C1 segment of cervical spinal cord (tissue), 14 donors: ENCODE measurements around the gene PRR36.

Source experiments
- DNase-seq, 14 donors: peaks; one replicate each; lab custom pipeline; 2025; lab: John Stamatoyannopoulos, UW

PRR36 gene

DNA sequence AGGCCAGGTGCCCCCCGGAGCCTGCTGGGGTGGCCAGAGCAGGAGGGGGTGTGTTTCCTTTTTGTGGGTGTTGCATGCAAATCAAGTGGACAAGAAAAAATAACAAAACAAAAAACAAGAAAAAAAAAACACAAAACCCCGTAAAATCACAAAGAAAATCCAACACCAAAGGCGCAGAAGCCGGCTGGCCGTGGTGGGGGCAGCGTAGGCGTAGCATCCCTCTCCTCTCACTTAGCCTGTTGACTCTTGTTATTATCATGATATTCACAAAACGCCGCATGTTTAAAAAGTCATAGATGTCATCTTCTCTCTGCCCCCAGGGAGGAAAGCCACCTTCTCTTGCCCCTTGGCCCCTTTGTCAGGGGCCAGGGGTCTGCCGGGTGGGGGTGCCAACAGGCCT, 39.5 kb upstream of the PRR36 start:
- no peak for DNase-seq

- no peak for DNase-seq
Measured at GRCh38 chr19:7912697-7913564, 38.7 kb upstream of the PRR36 start.

DNA sequence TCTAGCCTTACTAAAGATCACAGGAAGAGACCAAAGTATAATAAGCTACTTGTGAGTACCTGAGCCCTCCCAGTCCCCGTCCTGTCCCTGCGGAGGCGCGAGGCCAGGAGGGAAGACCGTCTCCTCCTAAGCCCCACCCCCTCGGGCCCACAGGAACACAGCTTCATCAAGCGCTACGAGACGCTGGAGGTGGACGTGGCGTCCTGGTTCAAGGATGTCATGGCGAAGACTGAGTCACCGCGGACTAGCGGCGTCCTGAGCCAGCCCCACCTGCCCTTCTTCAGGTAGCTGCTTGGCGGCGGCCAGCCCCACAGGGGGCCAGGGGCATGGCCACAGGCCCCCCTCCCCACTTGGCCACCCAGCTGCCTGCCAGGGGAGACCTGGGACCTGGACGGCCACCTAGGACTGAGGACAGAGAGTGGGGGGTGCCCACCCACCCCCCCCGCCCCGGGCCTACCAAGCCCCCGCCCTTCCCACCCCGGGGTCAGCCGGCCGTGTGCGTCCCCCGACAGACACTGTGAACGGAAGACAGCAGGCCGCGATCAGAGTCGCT, 38.0 kb upstream of the PRR36 start:
- DNase-seq: no peak

DNA sequence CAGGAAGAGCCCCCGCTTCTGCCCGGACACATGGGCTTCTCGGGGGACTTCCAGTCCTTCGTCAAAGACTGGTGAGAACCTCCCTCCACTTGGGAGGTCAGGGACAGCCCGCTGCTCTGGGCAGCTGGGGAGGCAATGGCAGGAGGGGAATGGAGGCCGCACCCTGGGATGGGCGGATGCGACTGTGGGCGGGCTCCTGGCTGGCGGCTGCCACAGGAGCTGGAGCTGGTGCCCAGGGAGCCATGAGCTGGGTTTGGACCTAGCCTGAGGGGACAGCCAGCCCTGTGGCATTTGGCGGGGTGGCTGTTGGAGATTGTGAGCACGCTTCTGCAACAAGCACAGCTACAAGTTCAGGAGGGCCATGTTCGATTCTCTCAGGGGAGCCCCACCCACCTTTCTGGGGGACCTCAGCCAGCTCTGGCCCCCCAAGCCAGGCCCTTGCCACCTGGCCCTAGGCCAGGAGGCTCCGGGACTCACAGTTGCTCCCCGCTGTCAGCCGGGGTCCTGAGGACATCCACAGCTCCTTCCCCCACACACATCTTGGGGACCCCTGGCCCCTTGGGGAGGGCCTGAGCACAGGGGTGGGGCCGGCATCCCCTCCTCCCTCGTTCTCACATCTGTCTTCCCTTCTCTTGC, 37.4 kb upstream of the PRR36 start:
- DNase-seq: no peak

- peak in 1 of 14 donors; percentile 24 for DNase-seq
Measured at GRCh38 chr19:7910321-7911161, 36.4 kb upstream of the PRR36 start.

DNA sequence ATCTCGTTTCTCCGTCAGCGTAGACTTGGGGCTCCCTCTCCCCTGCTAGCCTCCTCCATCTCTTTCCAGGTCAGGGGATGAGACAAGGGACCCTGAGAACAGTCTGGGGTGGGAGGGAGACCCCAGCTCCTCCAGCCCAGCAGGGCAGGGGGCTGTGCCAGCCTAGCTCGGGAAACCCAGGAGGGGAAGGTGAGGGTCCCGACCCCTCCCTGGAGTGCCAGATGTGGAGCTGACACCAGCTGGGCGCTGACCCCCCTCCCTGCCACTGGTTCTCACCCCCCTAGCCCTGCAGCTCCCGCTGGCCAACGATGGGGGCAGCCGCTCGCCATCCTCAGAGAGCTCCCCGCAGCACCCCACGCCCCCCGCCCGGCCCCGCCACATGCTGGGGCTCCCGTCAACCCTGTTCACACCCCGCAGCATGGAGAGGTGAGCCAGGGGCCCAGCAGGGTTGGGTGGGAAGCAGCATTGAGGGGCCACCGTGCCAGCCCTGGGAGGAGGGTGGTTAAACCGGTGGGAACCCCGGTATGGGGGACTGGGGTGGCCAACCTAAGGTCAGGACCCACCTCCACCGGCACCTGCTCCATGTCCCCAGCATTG, 35.4 kb upstream of the PRR36 start:
- DNase-seq: no peak

- peak in 1 of 14 donors; percentile 38 for DNase-seq
Measured at GRCh38 chr19:7908742-7909461, 34.7 kb upstream of the PRR36 start.

DNA sequence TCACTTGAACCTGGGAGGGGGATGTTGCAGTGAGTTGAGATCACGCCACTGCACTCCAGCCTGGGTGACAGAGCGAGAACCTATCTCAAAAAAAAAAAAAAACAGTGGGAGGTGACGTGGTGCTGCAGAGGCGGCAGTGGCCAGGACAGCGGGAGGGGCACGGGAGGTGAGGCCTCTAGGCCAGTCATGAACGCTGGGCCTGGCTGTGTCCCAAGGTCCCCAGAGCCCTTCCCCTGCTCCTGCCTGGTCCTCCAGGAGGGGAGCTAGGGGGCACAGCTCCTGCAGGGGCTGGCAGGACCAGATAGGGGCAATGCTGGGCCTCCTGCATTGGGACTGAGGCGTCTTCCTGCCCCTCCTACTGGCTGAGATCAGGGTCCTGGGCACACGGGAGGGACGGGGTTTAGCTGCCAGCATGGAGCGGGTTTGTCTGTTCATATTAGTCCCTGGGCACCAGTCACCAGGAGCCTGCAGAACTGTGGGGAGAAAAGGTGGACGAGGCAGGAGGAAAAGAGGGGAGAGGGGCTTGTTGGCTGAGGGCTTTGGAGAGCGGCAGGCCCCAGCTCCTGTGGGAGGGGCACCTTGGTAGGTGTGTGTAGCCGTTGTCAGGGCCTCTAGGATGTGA, 34.0 kb upstream of the PRR36 start:
- no peak for DNase-seq

DNA sequence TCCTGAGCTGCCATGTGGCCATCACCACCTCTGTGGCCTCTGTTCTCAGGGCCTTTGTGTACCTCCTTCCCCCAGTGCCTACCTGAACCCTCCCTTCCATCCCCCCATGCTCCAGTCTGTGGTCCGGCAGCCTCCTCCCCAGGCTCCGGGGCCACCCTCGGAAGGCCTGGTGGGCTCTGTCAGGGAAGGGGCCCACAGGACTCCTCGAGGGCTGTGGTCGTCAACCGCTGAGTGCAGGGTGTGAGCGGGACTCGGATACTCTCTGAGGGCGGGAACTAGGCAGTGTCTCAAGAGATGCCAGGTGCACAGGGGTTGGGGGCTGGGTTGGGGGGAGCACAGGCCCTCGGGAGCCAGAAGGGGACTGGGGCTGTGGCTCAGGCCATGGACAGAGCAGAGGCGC, 33.4 kb upstream of the PRR36 start:
- DNase-seq: no peak

GRCh38 chr19:7907122-7907521, 32.9 kb upstream of the PRR36 start:
- no peak for DNase-seq

- DNase-seq: no peak
Measured at GRCh38 chr19:7905859-7906258, 31.7 kb upstream of the PRR36 start.

DNA sequence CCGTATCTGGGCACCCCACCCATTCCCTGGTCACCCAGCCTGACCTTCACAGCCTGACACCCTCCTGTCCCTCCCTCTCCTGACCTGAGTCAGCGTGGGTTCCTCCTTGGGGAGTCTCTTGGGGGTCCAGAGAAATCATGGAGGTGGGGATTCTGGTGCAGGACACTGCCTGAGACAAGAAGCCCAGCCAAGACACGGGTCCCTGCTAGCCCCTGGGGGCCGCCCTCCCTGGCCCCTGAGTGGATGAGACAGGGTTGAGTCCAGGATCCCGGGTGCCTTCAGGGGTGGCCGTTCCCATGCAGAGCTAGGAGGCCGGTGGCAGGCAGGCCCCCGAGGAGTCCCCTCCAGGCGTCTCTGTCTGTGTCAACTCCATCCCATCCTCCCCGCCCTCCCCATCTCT, 31.1 kb upstream of the PRR36 start:
- no peak for DNase-seq

- DNase-seq: peak in 3 of 14 donors; percentile 26 to 70 (median 60)
Measured at GRCh38 chr19:7904074-7905020, 30.2 kb upstream of the PRR36 start.

DNA sequence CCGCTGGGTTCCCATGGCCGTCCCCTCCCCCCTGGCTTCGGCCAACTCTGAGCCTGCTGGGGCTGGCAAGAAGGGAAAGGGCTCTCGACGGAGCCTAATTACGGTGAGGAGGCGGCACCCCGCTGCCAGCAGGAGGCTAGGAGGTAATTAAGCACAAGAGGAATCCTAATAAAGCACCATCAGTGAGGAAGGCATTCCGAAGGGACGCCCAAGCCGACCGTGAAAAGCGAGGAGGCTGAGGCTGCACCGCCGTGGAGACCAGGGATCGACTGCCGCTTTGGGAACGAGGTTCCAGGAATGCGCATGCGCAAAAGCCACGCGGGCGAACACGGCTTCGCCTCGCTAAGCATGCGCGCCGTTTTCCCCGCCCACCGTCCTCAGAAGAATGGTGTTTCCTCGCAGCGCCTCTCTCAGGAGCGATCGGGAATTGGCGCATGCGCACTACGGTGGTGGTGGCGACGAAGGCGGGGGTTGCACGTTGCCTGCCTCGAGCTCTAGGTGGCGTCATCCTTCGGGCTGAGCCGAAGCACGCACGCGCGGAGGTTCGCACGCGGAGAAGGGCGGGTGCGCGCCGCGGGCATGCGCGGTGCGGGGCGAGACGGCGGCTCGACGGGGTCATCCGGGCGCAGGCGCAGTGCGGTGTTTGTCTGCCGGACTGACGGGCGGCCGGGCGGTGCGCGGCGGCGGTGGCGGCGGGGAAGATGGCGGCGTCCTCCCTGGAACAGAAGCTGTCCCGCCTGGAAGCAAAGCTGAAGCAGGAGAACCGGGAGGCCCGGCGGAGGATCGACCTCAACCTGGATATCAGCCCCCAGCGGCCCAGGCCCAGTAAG, 29.3 kb upstream of the PRR36 start, which contains the start of gene MAP2K7:
MAP2K7 (plus strand) TSS at position 634 of the 830 bp plus-strand sequence; CDS start at position 702, 68 bp downstream.
- DNase-seq: peak; percentile 95 to 100 (median 99)

GRCh38 chr19:7902796-7903243, 28.6 kb upstream of the PRR36 start:
- no peak for DNase-seq

- DNase-seq: no peak
Measured at GRCh38 chr19:7901337-7901736, 27.1 kb upstream of the PRR36 start.

DNA sequence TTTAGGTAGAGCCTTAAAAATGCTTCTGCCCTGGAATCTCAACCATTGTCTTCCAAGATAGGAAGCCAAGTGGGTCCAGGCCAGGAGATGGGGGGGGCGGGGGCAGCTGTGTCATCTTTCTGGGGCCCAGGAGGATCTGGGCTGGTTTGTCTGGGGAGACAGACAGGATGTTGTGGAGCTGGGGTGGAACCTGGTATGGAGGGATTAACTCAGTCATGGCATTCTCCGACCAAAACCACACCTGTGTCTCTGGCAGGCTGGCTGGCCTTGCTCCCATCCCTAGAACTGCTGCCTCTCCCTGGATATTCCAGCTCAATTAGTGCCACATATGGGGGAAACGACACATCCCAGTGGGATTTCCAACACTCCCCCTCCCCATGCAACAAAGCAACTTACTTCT, 26.7 kb upstream of the PRR36 start:
- DNase-seq: no peak

DNA sequence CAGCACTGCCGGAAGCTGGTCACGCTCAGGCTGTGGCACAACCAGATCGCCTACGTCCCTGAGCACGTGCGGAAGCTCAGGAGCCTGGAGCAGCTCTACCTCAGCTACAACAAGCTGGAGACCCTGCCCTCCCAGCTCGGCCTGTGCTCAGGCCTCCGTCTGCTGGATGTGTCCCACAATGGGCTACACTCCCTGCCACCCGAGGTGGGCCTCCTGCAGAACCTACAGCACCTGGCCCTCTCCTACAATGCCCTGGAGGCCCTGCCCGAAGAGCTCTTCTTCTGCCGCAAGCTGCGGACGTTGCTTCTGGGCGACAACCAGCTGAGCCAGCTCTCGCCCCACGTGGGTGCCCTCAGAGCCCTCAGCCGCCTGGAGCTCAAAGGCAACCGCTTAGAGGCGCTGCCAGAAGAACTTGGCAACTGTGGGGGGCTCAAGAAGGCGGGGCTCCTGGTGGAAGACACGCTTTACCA, 26.2 kb upstream of the PRR36 start:
- DNase-seq: no peak
